Fibroblast of lung (primary cell): ENCODE results near the gene CEP164.

Experiments
- CTCF ChIP-seq, 2 donors: IDR thresholded peaks in 1 of 2; conservative IDR thresholded peaks in 1 of 2; 1 replicate in 1 of 2; 2 replicates in 1 of 2; pipeline ENCODE4 v1.5.1; 2011 to 2012; ENCODE audit warnings: low read length in 2 of 2, control low read depth in 1 of 2, inconsistent platforms in 1 of 2, low read depth in 1 of 2, mild to moderate bottlenecking in 1 of 2
- EZH2 ChIP-seq: IDR thresholded peaks from 2 replicates; pipeline ENCODE4 v1.5.1; 2012; ENCODE audit warnings: low read length, control low read depth, mild to moderate bottlenecking; ENCODE audit errors: missing control alignments

DNA sequence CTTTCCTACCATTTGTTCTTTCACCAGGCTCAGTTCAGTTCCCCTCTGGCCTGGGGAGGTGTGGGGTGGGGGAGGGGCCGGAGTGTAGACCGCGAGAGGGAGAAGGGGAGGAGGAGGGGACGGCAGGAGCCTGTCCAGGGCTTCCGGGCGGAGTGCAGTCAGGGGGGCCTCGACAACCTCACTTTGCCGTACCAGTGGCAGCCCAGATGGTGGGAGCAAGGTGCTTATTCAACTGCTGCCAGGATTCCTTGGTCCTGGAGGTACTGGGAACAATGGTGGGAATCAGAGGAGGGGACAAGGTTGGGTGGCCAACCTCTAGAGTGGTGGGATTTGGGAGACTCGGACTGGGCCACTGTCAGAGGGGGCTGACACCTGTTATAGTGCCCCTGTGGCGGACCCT is 12.8 kb upstream of the CEP164 start:
- TF ChIP-seq CTCF (conservative IDR thresholded peaks at IDR 0.05 in 1 of 2, IDR thresholded peaks at IDR 0.05 in 1 of 2; ENCODE audit: low read depth in 1 of 2, low read length in 2 of 2) (no peak), EZH2 (no peak)
